ENCODE results near the gene TAF11.

GRCh38 chr6:34926655-34927054 is 38.8 kb upstream of the TAF11 start:
- TF ChIP-seq EP300 (IDR thresholded peaks at IDR 0.05; ENCODE audit: borderline replicate concordance) (no peak), CREB1 (IDR thresholded peaks at IDR 0.05; ENCODE audit: low read depth) (no peak), REST (IDR thresholded peaks at IDR 0.05; ENCODE audit: low read depth) (no peak), USF1 (IDR thresholded peaks at IDR 0.05) (no peak), MAX (IDR thresholded peaks at IDR 0.05) (no peak), TAF1 (IDR thresholded peaks at IDR 0.05; ENCODE audit: low read depth) (no peak), TCF12 (IDR thresholded peaks at IDR 0.05; ENCODE audit: low read depth) (no peak), YY1 (IDR thresholded peaks at IDR 0.05; ENCODE audit: low read depth) (no peak), FOXM1 (IDR thresholded peaks at IDR 0.05; ENCODE audit: borderline replicate concordance, low read depth) (no peak), EGR1 (IDR thresholded peaks at IDR 0.05) (no peak)

Data from Ishikawa (cell line).